HG03196 (cell line): ENCODE data around the gene PPIF.

Experiments used
- ATAC-seq: cut with Tn5 transposase; IDR thresholded peaks from one replicate; pipeline ENCODE4 v1.9.1; 2021; ENCODE audit not compliant: unreplicated experiment

The PPIF gene

DNA sequence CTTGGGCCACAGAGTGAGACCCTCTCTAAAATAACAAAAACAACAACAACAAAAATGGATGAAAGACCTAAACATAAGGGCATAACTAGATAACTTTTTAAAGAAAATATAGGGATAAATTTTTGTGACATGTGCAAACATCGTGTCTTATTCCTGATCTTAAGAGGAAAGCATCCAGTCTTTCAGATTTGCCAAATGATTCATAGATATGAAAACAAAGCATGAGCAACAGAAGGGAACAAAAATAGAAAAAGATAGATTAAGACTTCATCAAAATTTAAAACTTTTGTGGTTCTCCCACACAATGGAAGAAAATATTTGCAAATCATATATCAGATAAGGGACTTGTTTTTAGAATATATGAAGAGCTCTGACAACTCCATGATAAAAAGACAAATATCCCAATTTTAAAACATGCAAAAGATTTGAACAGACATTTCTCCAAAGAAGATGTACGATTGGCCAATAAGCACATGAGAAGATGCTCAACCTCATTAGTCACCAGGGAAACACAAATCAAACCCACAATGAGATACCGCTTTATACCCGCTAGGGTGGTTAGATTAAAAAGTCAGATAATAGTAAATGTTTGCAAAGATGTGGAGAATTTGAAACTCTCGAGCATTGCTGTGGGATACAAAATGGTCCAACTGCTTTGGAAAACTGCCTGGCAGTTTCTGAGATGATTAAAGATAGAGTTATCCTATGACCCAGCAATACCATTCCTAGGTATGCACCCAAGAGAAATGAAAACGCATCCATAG is 20.3 kb downstream of the PPIF start:
- ATAC-seq: no peak

DNA sequence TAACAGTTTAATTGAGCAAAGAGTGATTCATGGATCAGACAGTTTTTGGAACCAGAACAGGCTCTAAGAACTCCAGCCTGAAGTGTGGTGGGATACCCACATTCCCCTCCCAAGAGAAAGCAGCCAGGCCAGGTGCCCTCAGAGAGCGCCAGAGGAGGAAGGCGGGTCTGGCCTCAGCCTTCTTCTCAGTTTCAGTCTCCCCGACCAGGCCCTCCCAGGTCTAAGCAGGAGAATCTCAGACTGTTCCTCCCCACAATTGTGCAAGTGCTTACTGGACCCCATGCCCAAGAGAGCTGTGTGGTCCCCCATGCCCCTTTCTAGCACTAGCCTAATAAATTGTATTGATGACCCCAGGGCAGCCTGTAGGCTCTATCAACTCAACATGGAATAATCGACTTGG is 25.6 kb downstream of the PPIF start:
- ATAC-seq: no peak

DNA sequence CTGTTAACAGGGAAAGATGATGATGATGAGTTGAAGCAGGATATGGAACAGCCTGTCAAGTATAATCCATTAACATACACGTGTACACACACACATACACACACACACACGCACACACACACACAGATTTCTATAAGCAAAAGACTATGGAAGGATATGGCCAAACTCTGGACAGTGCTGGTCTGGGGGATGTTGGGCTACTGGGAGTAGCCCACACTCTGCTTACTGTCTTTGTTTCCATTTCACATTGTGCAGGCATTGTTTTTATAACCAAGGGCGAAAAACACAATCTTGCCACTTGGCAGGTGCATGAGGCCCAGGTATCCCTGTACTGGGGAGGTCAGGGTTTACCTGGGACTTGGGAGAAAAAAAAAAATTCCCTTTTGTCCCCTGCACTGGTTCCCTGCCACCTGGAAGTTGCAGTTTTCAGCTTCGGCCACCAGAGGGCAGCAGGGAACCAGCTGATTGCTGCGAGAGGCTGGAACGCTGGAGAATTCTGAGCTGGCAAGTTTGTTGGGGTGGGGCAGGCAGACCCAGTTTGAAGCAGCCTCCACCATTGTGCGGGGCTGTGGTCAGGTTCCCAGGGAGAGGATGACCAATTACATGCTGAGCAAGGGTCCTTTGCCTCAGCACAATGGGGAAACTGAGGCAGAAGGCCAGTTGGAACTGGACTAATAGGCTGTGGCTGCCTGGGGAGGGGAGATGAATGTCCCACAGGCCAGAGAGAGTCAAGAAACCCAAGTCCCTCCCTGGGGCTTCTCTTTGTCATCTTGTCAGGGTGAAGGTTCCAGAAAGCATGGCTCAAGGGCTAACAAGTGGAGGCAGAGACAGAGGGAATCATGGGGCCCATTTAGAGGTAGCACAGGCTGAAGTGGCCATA is 27.3 kb downstream of the PPIF start:
- ATAC-seq: no peak

DNA sequence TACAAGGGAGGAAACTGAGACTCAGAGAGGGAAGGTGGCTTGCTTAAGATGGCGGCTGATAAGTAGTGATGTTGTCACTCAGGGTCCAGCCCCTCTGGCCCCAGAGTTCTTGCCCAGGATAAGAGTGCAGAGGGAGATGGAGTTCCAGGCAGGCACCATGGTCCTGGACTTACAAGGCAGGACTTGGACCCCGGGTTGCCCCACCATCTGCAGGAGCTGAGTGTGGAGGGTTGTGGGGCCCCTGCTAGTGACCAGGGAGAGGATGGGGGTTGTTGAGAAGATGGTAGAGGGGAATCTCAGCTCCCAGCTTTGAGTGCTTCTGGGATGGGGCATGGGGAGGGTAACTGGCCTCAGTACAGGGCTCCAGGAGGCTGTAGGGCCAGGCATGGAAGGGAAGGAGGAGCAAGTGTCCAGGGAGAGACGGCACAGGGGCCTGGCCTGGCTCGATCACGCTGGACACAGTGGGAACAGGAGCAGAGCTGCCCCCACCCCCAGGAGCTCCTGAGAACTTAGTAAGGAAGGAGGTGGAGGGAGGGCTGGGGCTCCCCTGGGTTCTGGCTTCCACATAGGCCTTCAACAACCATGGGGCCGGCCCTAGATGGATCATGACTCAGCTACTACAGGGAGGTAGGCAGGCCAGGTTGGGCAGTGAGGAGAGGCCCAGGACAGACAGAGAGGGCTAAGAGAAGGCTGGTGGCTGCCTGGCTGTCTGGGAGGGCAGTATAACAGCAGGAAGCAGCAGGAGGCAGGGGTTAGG is 28.2 kb downstream of the PPIF start:
- ATAC-seq: no peak

DNA sequence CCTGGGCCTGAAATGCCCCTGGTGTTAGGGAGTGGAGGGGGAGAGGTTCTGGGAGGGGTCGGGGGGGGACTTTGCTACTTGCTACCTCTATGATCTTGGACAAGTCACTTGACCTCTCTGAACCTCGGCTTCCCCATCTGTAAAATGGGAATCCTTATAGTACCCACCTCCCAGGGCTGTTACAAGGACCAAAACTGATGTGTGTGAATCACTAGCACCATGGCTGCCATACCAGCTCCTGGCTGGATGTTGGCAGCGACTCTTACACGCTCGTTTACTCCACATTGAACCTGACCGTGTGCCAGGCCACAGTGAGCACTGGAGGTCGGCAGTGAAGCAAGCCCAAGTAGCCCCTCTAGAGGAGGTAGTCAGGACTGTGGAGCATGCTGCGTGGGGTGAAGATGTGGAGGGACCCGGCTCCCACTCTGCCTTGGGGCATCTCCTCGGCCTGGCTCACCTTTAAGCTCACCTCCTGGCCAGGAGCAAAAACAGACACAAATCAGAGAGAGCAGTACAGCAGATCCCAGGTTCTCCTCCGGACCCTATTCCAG is 28.9 kb downstream of the PPIF start:
- ATAC-seq: no peak

DNA sequence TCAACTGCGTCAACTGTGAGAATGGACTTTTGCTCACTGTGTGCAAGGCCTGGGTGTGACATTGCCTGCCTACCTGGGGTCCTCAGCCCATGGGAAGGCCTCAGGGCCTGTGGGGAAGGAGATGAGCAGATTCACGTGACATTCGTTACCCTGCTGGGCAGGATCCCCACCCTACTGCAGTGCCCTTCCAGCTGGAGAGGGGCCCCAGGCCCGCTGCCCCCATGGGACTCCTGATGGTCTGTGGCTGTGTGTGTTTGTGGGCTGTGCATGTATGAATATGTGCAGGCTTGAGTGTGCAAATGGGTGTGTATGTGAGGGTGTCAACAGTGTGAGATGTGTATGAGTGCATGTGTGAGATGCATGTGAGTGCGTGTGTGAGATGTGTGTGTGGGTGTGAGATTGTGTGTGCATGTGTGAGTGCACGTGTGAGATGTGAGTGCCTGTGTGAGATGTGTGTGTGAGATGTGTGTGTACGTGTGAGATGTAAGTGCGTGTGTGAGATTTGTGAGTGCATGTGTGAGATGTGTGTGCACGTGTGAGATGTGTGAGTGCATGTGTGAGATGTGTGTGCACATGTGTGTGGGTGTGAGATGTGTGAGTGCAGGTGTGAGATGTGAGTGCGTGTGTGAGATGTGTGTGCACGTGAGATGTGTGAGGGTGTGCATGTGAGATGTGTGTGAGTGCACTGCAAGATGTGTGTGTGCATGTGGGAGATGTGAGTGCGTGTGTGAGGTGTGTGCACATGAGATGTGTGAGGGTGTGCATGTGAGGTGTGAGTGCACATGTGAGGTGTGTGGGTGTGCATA is 29.7 kb downstream of the PPIF start:
- no peak for ATAC-seq

DNA sequence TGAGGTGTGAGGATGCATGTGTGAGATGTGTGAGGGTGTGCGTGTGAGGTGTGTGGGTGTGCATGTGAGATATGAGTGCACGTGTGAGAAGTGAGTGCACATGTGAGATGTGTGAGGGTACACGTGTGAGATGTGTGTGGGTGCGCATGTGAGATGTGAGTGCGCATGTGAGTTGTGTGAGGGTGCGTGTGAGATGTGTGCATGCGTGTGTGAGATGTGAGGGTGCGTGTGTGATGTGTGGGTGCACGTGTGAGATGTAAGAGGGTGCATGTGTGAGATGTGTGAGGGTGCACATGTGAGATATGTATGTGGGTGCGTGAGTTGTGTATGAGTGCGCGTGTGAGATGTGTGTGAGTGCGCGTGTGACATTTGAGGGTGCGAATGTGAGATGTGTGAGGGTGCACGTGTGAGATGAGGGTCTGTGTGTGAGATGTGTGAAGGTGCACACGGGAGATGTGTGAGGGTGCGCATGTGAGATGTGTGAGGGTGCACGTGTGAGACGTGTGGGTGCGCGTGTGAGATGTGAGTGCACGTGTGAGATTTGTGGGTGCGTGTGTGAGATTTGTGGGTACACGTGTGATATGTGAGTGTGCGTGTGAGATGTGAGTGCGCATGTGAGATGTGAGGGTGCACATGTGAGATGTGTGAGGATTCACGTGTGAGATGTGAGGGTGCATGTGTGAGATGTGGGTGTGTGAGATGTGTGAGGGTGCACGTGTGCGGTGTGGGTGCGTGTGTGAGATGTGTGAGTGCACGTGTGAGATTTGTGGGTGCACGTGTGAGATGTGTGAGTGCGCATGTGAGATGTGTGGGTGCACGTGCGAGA is 30.5 kb downstream of the PPIF start:
- ATAC-seq: no peak

DNA sequence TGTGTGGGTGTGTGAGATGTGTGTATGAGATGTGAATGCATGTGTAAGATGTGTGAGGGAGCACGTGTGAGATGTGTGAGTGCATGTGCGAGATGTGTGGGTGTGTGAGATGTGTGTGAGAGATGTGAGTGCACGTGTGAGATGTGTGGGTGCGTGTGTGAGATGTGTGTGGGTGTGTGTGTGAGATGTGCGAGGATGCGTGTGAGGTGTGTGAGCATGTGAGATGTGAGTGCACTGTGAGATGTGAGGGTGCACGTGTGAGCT is 31.0 kb downstream of the PPIF start:
- ATAC-seq: no peak

DNA sequence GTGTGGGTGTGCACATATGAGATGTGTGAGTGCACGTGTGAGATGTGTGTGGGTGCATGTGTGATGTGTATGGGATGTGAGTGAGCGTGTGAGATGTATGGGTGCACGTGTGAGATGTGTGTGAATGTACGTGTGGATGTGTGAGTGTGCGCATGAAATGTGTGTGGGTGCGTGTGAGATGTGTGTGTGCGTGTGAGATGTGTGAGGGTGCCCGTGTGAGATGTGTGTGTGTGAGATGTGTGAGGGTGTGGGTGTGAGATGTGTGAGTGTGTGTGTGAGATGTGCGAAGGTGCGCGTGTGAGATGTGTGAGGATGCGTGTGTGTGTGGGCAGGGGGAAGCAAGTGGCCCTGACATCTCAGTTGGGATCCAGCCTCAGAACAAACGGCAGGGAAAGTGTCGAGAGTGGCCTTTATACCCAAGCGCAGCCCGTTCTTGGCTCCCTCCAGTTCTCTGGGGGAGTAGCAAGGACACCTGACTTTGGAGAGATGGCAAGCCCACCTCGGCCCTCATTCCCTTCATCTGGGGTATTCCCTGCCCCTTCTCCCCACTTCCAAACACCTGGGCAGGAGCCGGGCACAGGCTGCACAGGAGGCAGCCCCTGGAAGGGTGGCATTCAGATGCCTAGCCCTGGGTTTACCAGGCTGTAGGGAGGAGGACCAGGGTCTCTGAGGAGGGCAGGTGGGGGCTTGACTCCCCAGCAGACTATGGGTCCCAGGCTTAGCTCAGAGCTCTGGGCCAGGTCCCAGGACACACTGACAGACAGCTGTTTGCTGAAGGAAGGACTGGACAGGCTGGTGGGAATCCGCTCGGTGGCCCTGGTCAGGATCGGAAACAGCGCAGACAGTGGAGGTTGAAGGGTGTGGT is 31.6 kb downstream of the PPIF start:
- no peak for ATAC-seq

DNA sequence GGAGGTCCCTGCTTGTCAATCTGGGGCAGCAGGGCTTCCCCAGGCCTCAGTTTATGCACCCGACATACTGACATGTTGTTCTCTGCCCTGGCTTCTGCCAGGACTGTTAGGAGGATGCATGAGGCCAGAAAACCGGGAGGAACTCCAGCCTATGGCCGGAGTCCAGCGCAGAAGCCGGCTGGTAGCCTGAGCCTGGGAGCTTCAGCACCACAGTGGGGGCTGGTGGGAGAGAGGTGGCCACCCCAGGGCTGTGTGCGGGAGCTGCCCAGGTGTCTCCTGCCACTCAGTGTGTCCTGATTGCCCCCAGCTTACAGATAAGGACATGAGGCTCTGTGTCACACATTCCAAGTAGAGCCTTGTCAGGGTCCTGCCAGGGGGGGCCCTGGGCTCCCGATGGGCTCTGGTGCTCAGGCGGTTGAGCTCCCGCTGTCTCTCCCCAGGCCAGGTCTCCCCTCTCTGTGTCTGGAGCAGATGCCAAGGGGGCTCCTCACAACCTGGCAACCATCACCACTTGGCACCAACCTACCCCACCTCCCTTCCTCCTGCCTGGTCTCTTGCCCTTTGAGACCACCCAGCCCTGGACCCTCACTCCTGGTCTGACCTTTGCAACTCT is 32.3 kb downstream of the PPIF start:
- ATAC-seq: no peak

DNA sequence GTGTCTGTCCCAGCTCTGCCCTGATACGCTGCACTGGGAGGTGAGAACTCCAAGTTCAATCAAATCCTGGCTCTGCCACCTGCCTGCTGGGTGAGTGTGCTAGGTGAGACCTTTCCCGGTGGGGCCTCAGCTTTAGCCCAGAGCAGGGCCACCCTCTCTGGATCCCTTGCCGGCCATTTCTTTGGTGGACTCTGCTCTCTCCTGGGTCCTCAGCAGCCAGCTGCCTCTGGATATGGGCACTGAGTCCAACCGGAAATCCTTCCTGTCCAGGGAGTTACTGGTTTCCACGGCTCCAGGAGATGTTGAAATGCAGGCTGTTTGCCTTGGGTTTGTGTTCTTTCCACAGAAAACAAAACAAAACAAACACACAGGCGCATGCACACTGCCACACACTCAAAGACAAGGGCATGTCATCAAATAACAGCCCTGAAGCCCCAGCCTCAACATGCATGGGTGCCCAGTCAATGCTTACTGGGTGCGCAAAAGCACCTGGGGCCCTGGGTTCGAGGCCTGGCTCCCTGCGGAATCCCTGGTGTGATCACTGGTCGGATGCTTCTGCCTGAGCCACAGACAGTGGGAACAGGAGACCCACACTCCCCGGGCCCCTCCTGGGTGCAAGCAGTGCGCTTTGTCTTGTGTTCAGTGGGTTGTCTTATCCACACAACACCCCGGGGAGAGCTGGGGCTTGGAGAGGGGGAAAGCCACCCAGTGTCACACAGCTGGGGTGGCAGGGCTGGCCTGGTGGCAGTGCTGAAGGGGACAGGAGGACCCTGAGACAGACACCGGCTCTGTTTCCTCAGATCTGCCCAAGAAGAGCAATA is 33.1 kb downstream of the PPIF start:
- no peak for ATAC-seq

DNA sequence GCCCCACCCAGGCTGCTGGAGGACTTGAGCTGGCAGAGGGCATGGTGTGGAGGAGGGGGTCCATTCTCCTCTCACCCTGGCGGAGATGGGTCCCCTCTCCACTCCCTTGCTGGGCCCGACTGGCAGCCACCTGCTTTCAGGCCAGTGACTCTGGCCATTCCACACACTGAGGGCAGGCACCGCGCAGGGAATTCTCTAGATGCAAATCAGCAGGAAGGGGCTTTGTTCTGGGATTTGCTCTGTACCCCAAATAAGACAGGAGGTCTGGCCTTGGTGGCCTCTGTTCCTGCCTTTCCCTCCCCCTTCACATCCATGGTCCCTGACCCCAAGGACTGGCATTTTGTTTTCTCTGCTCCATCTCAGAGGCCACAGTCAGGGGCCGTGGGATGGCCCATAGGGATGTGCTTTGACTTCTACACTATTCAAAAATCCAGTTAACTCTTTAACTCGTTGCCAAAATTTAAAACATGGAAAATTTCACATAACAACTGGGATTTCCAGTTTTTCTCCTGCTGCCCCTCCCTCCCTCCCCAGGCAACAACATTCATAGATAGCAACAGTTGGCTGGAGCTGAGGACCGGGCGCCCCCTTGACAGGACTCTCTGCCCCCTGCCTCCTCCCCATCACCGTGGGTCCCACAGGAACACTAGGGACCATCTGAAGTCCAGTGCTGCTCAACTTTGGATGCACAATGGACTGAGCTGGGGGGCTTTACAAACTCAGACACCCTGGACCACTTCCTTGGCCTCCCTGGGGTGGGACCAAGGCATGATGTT is 33.9 kb downstream of the PPIF start:
- no peak for ATAC-seq

DNA sequence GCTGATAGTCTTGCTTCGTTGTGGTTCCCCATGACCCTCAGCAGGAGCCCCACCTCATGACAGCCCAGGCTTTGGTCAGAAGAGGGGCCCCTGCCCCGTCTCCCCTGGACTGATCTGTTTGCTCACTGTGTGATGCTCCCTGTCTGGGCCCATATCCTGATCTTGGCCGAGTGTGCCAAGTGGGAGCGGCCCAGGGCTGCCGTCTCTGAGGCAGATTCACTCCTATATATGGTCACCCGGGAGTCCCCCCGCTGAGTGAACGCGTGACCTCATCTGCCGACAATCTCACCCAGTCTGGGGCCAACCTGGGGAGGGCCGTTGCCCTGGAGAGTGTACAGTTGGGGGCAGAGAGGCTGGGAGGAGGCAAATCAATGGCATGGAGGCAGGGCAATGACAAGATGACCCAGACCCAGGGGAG is 34.5 kb downstream of the PPIF start:
- no peak for ATAC-seq

DNA sequence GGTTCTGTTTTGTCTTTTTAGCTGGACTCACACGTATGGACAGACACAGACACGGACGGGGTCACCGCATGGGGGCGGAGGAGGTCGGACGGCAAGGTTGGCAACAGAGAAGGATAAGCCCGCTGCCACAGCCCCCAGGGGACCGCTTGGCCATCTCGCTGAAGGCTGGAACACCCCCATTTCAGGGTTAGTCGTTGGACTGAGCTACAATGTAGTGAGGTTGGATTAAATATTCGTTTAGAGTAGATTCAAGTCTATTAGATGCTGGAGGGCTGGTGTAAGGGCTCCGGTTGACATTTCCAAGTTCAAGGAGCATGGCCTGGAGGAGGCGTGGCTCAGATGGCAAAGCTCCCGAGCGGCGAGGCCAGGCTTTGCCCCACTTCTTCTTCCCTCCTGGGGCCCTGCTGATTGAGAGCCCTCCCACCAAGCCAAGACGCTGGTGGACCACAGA is 35.2 kb downstream of the PPIF start:
- no peak for ATAC-seq

DNA sequence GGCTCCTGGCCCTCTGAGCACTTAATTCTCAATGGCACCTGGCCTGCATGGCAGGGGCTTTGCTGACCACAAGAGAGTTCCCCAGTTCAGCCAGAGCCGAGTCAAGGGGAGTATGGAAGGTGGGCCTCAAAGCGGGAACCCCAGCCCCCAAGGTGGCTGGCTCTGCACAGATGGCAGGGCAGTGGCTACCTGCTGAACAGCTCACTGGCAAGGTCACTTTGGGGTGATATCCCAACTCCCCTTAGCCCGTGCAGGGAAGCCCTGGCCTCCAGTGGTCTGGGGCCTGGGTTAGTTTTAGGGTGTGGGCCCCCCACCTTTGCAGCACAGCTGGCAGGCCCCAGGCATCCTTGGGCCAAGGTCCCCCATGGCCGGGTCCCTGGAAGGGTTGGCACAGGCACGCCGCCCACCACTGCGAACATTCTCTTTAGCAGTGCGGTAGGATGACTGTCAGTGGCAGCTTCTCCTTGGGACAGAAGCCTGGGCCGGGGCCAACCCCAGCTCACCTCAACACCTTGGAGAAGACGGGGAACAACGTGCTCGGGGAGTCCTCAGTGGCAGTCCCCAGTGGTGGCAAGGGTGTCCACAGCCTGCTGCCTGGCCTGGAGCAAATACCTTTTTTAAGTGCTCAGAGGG is 36.8 kb downstream of the PPIF start:
- ATAC-seq: no peak

DNA sequence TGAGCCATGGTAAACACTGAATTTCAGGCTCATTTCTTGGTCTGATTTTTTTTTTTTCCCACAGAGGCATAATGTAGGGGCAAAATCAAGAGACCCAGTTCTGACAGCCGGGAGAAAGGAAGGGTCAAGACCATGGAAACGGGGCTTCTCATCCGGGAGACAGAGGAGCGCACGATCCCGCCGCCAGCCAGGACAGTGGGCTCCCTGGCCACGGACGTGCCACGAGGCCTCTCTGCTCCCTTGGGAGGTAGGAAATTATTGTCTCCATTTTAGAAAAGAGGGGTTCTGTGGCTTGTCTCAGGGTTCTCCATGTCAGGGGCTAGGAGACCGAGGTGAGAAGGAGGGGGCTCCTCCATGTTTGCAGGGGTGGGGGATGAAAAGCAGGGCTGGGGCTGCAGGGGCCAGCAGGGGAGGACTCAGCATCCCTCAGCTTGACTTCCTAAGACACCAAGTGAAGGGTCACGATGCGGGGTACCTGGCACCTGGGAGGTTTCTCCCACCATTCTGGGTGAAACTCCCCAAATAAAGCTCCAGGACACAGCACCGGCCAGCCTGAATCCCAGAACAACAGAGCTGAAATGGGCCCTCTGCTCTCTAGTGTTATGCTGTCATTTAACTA is 37.6 kb downstream of the PPIF start:
- no peak for ATAC-seq
